ENCODE results near the gene SMARCD1.

DNA sequence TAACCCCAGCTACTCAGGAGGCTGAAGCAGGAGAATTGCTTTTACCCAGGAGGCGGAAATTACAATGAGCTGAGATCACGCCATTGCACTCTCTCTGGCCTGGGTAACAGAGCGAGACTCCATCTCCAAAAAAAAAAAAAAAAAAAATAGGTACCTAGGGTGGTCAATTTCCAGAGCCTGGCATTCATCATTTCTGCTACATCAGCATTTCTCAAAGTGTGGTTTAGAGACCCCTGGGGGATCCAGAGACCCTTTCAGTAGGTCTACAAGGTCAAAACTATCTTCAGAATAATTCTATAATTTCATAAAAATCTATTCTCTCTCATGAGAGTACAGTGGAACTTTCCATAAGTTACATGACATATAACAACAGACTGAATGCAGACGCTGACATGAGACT, 62.1 kb downstream of the SMARCD1 start:
- TF ChIP-seq, protein P1, sequence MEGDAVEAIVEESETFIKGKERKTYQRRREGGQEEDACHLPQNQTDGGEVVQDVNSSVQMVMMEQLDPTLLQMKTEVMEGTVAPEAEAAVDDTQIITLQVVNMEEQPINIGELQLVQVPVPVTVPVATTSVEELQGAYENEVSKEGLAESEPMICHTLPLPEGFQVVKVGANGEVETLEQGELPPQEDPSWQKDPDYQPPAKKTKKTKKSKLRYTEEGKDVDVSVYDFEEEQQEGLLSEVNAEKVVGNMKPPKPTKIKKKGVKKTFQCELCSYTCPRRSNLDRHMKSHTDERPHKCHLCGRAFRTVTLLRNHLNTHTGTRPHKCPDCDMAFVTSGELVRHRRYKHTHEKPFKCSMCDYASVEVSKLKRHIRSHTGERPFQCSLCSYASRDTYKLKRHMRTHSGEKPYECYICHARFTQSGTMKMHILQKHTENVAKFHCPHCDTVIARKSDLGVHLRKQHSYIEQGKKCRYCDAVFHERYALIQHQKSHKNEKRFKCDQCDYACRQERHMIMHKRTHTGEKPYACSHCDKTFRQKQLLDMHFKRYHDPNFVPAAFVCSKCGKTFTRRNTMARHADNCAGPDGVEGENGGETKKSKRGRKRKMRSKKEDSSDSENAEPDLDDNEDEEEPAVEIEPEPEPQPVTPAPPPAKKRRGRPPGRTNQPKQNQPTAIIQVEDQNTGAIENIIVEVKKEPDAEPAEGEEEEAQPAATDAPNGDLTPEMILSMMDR (IDR thresholded peaks at IDR 0.05) = no peak
- TF ChIP-seq POLR2A (IDR thresholded peaks at IDR 0.05) = no peak

Data from lower leg skin (tissue), 3 donors.